ENCODE measurements around the gene C10orf67. TPM values are rescaled to one million over a fixed set of nuclear protein-coding genes. Genes with fewer than 3 reads are reported as not detected.

C10orf67 gene
- polyA plus RNA-seq, 1 donor from 2014 or later: 0.48 TPM

DNA sequence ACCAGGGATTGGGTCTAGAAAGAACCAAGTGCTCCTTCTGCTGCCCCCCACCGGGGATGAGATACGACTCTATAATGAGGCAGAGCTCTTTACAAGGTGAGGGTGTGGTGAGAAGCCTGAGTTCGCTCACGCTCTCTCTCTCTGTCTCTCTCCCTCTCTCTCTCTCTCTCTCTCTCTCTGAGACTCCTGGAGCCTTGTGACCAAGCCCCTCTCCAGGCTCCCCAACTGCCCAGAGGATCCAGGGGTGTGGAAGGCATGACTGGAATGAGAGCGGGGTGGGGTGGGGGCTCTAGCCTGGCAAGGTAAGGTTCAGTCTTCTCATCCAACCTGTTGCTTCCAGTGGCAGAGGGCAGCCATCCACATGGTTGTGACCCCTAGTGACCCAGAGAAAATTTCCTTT is 155.6 kb downstream of the C10orf67 start:
- H3K4me2 ChIP-seq (ENCODE audit: low read length): no peak overlapping the region
- no peak overlapping the region for H3K4me3 ChIP-seq (ENCODE audit: low read length)
- no peaks in the 10 kb centered on the region for H3K79me2 ChIP-seq (replicated peaks; ENCODE audit: insufficient read depth, low read length)
- peaks cover 4% of the 10 kb centered on the region for H3K9me3 ChIP-seq (ENCODE audit: low read length)
- TF ChIP-seq TAF1 (IDR thresholded peaks at IDR 0.05; ENCODE audit: low read depth): no peak
- no peak for TF ChIP-seq EP300 (conservative IDR thresholded peaks at IDR 0.05; ENCODE audit: poor library complexity, severe bottlenecking)
- TF ChIP-seq POLR2AphosphoS5 (IDR thresholded peaks at IDR 0.05): no peak
- no peak for TF ChIP-seq EZH2 (IDR thresholded peaks at IDR 0.05; ENCODE audit: borderline replicate concordance, insufficient read depth, low read length, poor library complexity, severe bottlenecking)
- TF ChIP-seq MXI1 (conservative IDR thresholded peaks at IDR 0.05; ENCODE audit: poor library complexity, severe bottlenecking): no peak
- TF ChIP-seq, protein P1, sequence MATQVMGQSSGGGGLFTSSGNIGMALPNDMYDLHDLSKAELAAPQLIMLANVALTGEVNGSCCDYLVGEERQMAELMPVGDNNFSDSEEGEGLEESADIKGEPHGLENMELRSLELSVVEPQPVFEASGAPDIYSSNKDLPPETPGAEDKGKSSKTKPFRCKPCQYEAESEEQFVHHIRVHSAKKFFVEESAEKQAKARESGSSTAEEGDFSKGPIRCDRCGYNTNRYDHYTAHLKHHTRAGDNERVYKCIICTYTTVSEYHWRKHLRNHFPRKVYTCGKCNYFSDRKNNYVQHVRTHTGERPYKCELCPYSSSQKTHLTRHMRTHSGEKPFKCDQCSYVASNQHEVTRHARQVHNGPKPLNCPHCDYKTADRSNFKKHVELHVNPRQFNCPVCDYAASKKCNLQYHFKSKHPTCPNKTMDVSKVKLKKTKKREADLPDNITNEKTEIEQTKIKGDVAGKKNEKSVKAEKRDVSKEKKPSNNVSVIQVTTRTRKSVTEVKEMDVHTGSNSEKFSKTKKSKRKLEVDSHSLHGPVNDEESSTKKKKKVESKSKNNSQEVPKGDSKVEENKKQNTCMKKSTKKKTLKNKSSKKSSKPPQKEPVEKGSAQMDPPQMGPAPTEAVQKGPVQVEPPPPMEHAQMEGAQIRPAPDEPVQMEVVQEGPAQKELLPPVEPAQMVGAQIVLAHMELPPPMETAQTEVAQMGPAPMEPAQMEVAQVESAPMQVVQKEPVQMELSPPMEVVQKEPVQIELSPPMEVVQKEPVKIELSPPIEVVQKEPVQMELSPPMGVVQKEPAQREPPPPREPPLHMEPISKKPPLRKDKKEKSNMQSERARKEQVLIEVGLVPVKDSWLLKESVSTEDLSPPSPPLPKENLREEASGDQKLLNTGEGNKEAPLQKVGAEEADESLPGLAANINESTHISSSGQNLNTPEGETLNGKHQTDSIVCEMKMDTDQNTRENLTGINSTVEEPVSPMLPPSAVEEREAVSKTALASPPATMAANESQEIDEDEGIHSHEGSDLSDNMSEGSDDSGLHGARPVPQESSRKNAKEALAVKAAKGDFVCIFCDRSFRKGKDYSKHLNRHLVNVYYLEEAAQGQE (IDR thresholded peaks at IDR 0.05; ENCODE audit: borderline replicate concordance): no peak
- TF ChIP-seq SMC3 (conservative IDR thresholded peaks at IDR 0.05; ENCODE audit: poor library complexity): no peak
- TF ChIP-seq, protein P2, sequence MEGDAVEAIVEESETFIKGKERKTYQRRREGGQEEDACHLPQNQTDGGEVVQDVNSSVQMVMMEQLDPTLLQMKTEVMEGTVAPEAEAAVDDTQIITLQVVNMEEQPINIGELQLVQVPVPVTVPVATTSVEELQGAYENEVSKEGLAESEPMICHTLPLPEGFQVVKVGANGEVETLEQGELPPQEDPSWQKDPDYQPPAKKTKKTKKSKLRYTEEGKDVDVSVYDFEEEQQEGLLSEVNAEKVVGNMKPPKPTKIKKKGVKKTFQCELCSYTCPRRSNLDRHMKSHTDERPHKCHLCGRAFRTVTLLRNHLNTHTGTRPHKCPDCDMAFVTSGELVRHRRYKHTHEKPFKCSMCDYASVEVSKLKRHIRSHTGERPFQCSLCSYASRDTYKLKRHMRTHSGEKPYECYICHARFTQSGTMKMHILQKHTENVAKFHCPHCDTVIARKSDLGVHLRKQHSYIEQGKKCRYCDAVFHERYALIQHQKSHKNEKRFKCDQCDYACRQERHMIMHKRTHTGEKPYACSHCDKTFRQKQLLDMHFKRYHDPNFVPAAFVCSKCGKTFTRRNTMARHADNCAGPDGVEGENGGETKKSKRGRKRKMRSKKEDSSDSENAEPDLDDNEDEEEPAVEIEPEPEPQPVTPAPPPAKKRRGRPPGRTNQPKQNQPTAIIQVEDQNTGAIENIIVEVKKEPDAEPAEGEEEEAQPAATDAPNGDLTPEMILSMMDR (IDR thresholded peaks at IDR 0.05; ENCODE audit: poor library complexity, severe bottlenecking): no peak
- no peak for TF ChIP-seq RAD21 (conservative IDR thresholded peaks at IDR 0.05)
- no peak overlapping the region for H2AFZ ChIP-seq (ENCODE audit: low read depth, low read length)
- H3K27ac ChIP-seq (ENCODE audit: low read length): no peak overlapping the region
- H3K27me3 ChIP-seq (ENCODE audit: insufficient read depth, low read depth, low read length): peaks cover 96% of the 10 kb centered on the region
- no peaks in the 10 kb centered on the region for H3K36me3 ChIP-seq (ENCODE audit: insufficient read depth, low read length)
- H4K20me1 ChIP-seq (ENCODE audit: insufficient read depth): no peaks in the 10 kb centered on the region
- no peaks in the 10 kb centered on the region for H3F3A ChIP-seq (ENCODE audit: insufficient read depth, low read length, poor library complexity, severe bottlenecking)
- no peak overlapping the region for H3K9ac ChIP-seq (ENCODE audit: low read length)
- no peaks in the 10 kb centered on the region for H3K9me2 ChIP-seq (ENCODE audit: insufficient read depth, low read length)

DNA sequence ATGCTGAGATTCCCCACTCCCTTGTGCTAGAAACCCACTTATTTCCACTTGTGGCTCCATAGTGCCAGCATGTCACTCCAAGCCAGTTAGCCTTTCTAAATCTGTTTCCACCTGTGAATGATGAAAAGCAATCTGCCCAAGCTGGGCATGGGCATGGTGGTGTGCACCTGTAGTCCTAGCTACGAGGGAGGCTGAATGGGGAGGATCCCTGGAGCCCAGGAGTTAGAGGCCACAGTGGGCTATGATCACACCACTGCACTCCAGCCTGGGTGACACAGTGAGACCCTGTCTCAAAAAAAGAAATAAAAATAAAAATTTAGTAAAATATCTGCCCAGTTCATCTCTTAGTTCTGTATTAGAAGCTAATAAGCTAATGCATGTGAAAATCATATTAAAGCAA is 157.4 kb downstream of the C10orf67 start:
- H3K27ac ChIP-seq (ENCODE audit: low read length): no peak overlapping the region
- H3K36me3 ChIP-seq (ENCODE audit: insufficient read depth, low read length): no peaks in the 10 kb centered on the region
- no peaks in the 10 kb centered on the region for H3F3A ChIP-seq (ENCODE audit: insufficient read depth, low read length, poor library complexity, severe bottlenecking)
- TF ChIP-seq EP300 (conservative IDR thresholded peaks at IDR 0.05; ENCODE audit: poor library complexity, severe bottlenecking): no peak
- no peak for TF ChIP-seq RAD21 (conservative IDR thresholded peaks at IDR 0.05)
- TF ChIP-seq POLR2AphosphoS5 (IDR thresholded peaks at IDR 0.05): no peak
- TF ChIP-seq, protein P2 (IDR thresholded peaks at IDR 0.05; ENCODE audit: poor library complexity, severe bottlenecking): no peak
- TF ChIP-seq, protein P1 (IDR thresholded peaks at IDR 0.05; ENCODE audit: borderline replicate concordance): no peak
- no peak for TF ChIP-seq MXI1 (conservative IDR thresholded peaks at IDR 0.05; ENCODE audit: poor library complexity, severe bottlenecking)
- no peak for TF ChIP-seq EZH2 (IDR thresholded peaks at IDR 0.05; ENCODE audit: borderline replicate concordance, insufficient read depth, low read length, poor library complexity, severe bottlenecking)
- TF ChIP-seq TAF1 (IDR thresholded peaks at IDR 0.05; ENCODE audit: low read depth): no peak
- TF ChIP-seq SMC3 (conservative IDR thresholded peaks at IDR 0.05; ENCODE audit: poor library complexity): no peak
- H3K4me3 ChIP-seq (ENCODE audit: low read length): no peak overlapping the region
- H3K9me2 ChIP-seq (ENCODE audit: insufficient read depth, low read length): no peaks in the 10 kb centered on the region
- peaks cover 4% of the 10 kb centered on the region for H3K9me3 ChIP-seq (ENCODE audit: low read length)
- H4K20me1 ChIP-seq (ENCODE audit: insufficient read depth): no peaks in the 10 kb centered on the region
- H2AFZ ChIP-seq (ENCODE audit: low read depth, low read length): no peak overlapping the region
- no peaks in the 10 kb centered on the region for H3K79me2 ChIP-seq (replicated peaks; ENCODE audit: insufficient read depth, low read length)
- no peak overlapping the region for H3K4me2 ChIP-seq (ENCODE audit: low read length)
- H3K9ac ChIP-seq (ENCODE audit: low read length): no peak overlapping the region
- peaks cover 96% of the 10 kb centered on the region for H3K27me3 ChIP-seq (ENCODE audit: insufficient read depth, low read depth, low read length)
